Activated CD4-positive, alpha-beta memory T cell treated with anti-CD3 and anti-CD28 coated beads for 36 hours (primary cell): ENCODE data around the gene APOC1. TPM values are rescaled to one million over a fixed set of nuclear protein-coding genes. Genes with fewer than 3 reads are reported as not detected.
"Not testable (repeated sequence)": the region's sequence is repeated elsewhere in the genome, so short reads cannot be mapped to it uniquely, and the experiment has no call there.

ENCODE experiments used
- CTCF ChIA-PET: fragments of 350-600 bp; sonication (Branson Sonifier 250); formaldehyde crosslinking; loops from one replicate; lab custom pipeline; 2021; ENCODE audit warnings: antibody characterized with exemption, inconsistent platforms; lab: Charles Lee
- POLR2A ChIA-PET: fragments of 350-600 bp; sonication (Branson Sonifier 250); formaldehyde crosslinking; loops from one replicate; lab custom pipeline; 2021; ENCODE audit warnings: antibody characterized with exemption; lab: Charles Lee
- DNase-seq: peaks from one replicate; pipeline ENCODE4 v3.0.0-alpha.2; 2020
- H3K27ac Mint-ChIP-seq: one replicate; pipeline ENCODE4 v1.8.0; 2021; ENCODE audit warnings: mixed read lengths
- H3K27me3 Mint-ChIP-seq: one replicate; pipeline ENCODE4 v1.8.0; 2021; ENCODE audit warnings: mixed read lengths
- H3K36me3 Mint-ChIP-seq: one replicate; pipeline ENCODE4 v1.8.0; 2021; ENCODE audit warnings: mixed read lengths
- H3K4me1 Mint-ChIP-seq: one replicate; pipeline ENCODE4 v1.8.0; 2021; ENCODE audit warnings: low read depth, mixed read lengths
- H3K4me3 Mint-ChIP-seq: one replicate; pipeline ENCODE4 v1.8.0; 2021; ENCODE audit warnings: mild to moderate bottlenecking, mixed read lengths
- H3K9me3 Mint-ChIP-seq: one replicate; pipeline ENCODE4 v1.8.0; 2021; ENCODE audit warnings: mixed read lengths
- intact Hi-C: fragments of 100-400 bp; cut with micrococcal nuclease; formaldehyde crosslinking; loops from one replicate; pipeline ENCODE4 v1.15.1; 2023
- total RNA-seq, 2 experiments: library from RNA; stranded (reverse); gene quantifications; one replicate each; pipeline ENCODE4 v1.2.3, GENCODE V29; 2021

Gene APOC1
- total RNA-seq, 2 experiments from 2014 or later, result 1.4 to 2.2 TPM

GRCh38 chr19:44926245-44927077 lies 12.1 kb downstream of the APOC1 start:
- CTCF ChIA-PET, H3K9me3 Mint-ChIP-seq, H3K4me1 Mint-ChIP-seq, H3K36me3 Mint-ChIP-seq, POLR2A ChIA-PET, intact Hi-C loops, H3K27ac Mint-ChIP-seq, H3K4me3 Mint-ChIP-seq, DNase-seq: not testable (repeated sequence)
- peaks cover 17% of the 10 kb centered on the region for H3K27me3 Mint-ChIP-seq

- Mint-ChIP-seq H3K4me1 (peaks cover 4% of the 10 kb centered on the region), H3K27ac (no peak overlapping the region), H3K9me3 (no peaks in the 10 kb centered on the region), H3K27me3 (peaks cover 17% of the 10 kb centered on the region), H3K36me3 (no peaks in the 10 kb centered on the region), H3K4me3 (no peak overlapping the region)
- ChIA-PET CTCF (interaction anchor here (0.7 kb wide), 1 partner anchor 61 kb away, joined by 3 read pairs; no protein-coding TSS in a partner anchor), POLR2A (no interaction called here)
- DNase-seq, result no peak
- intact Hi-C loops, result no loop called here
Measured at GRCh38 chr19:44927746-44928145, 13.3 kb downstream of the APOC1 start.

- peaks cover 4% of the 10 kb centered on the region for H3K4me1 Mint-ChIP-seq
Measured at GRCh38 chr19:44930088-44930487, 15.7 kb downstream of the APOC1 start.

GRCh38 chr19:44931541-44931940 lies 17.1 kb downstream of the APOC1 start:
- H3K4me3 Mint-ChIP-seq, result no peak overlapping the region
- POLR2A ChIA-PET, result no interaction called here
- no peak for DNase-seq
- H3K4me1 Mint-ChIP-seq, result peaks cover 4% of the 10 kb centered on the region
- CTCF ChIA-PET, result interaction anchor here (0.7 kb wide), 1 partner anchor 203 kb away, joined by 7 read pairs; no protein-coding TSS in a partner anchor
- H3K27me3 Mint-ChIP-seq, result peaks cover 5% of the 10 kb centered on the region
- no peaks in the 10 kb centered on the region for H3K36me3 Mint-ChIP-seq
- H3K27ac Mint-ChIP-seq, result no peak overlapping the region
- no peaks in the 10 kb centered on the region for H3K9me3 Mint-ChIP-seq
- intact Hi-C loops, result no loop called here

More at GRCh38 chr19:44930088-44930487, 15.7 kb downstream of the APOC1 start:
- H3K9me3 Mint-ChIP-seq, result no peaks in the 10 kb centered on the region
- H3K27ac Mint-ChIP-seq, result no peak overlapping the region
- no peak overlapping the region for H3K4me3 Mint-ChIP-seq
- no peaks in the 10 kb centered on the region for H3K36me3 Mint-ChIP-seq
- peaks cover 17% of the 10 kb centered on the region for H3K27me3 Mint-ChIP-seq
- intact Hi-C loops, result no loop called here
- ChIA-PET POLR2A (no interaction called here), CTCF (interaction anchor here (1.1 kb wide), 1 partner anchor 129 kb away, joined by 4 read pairs; no protein-coding TSS in a partner anchor)
- no peak for DNase-seq

GRCh38 chr19:44939668-44940067 lies 25.3 kb downstream of the APOC1 start:
- Mint-ChIP-seq H3K4me3 (no peak overlapping the region), H3K9me3 (no peaks in the 10 kb centered on the region), H3K36me3 (no peaks in the 10 kb centered on the region), H3K27ac (no peak overlapping the region), H3K27me3 (no peaks in the 10 kb centered on the region), H3K4me1 (no peaks in the 10 kb centered on the region)
- ChIA-PET POLR2A (no interaction called here), CTCF (no interaction called here)
- intact Hi-C loops, result no loop called here
- no peak for DNase-seq

GRCh38 chr19:44942067-44942571 lies 27.7 kb downstream of the APOC1 start, which contains the start of gene APOC4:
APOC4 (plus strand) TSS chr19:44942237; CDS start chr19:44942278, 41 bp downstream.
- no peak for DNase-seq
- ChIA-PET POLR2A (no interaction called here), CTCF (no interaction called here)
- H3K27me3 Mint-ChIP-seq, result no peaks in the 10 kb centered on the region
- intact Hi-C loops, result no loop called here
- no peak within 1 kb of the TSS for H3K4me3 Mint-ChIP-seq
- no peaks in the 10 kb centered on the region for H3K36me3 Mint-ChIP-seq
- no peaks in the 10 kb centered on the region for H3K9me3 Mint-ChIP-seq
- no peaks in the 10 kb centered on the region for H3K4me1 Mint-ChIP-seq
- H3K27ac Mint-ChIP-seq, result no peak within 1 kb of the TSS

GRCh38 chr19:44943801-44944249 lies 29.4 kb downstream of the APOC1 start:
- ChIA-PET CTCF (no interaction called here), POLR2A (no interaction called here)
- Mint-ChIP-seq H3K4me1 (no peaks in the 10 kb centered on the region), H3K27me3 (no peaks in the 10 kb centered on the region), H3K9me3 (no peaks in the 10 kb centered on the region), H3K36me3 (no peaks in the 10 kb centered on the region), H3K27ac (no peak overlapping the region), H3K4me3 (no peak overlapping the region)
- intact Hi-C loops, result no loop called here
- no peak for DNase-seq

- Mint-ChIP-seq H3K9me3 (no peaks in the 10 kb centered on the region), H3K36me3 (no peaks in the 10 kb centered on the region), H3K4me3 (no peak overlapping the region), H3K27ac (no peak overlapping the region), H3K4me1 (peaks cover 2% of the 10 kb centered on the region), H3K27me3 (no peaks in the 10 kb centered on the region)
- ChIA-PET POLR2A (no interaction called here), CTCF (no interaction called here)
- intact Hi-C loops, result no loop called here
- no peak for DNase-seq
Measured at GRCh38 chr19:44947041-44947581, 32.7 kb downstream of the APOC1 start.

GRCh38 chr19:44948237-44948636 lies 33.8 kb downstream of the APOC1 start:
- DNase-seq, result no peak
- H3K36me3 Mint-ChIP-seq, result no peaks in the 10 kb centered on the region
- H3K9me3 Mint-ChIP-seq, result no peaks in the 10 kb centered on the region
- intact Hi-C loops, result no loop called here
- POLR2A ChIA-PET, result no interaction called here
- no peaks in the 10 kb centered on the region for H3K27me3 Mint-ChIP-seq
- no peak overlapping the region for H3K27ac Mint-ChIP-seq
- CTCF ChIA-PET, result interaction anchor here (0.6 kb wide), 1 partner anchor 40 kb away, joined by 3 read pairs; no protein-coding TSS in a partner anchor
- peaks cover 2% of the 10 kb centered on the region for H3K4me1 Mint-ChIP-seq
- no peak overlapping the region for H3K4me3 Mint-ChIP-seq

- intact Hi-C loops, result no loop called here
- CTCF ChIA-PET, result no interaction called here
- POLR2A ChIA-PET, result no interaction called here
- no peak overlapping the region for H3K4me3 Mint-ChIP-seq
- H3K9me3 Mint-ChIP-seq, result no peaks in the 10 kb centered on the region
- no peaks in the 10 kb centered on the region for H3K27me3 Mint-ChIP-seq
- peaks cover 7% of the 10 kb centered on the region for H3K4me1 Mint-ChIP-seq
- no peaks in the 10 kb centered on the region for H3K36me3 Mint-ChIP-seq
- no peak for DNase-seq
- no peak overlapping the region for H3K27ac Mint-ChIP-seq
Measured at GRCh38 chr19:44948763-44949374, 34.5 kb downstream of the APOC1 start.

GRCh38 chr19:44949550-44949949 lies 35.1 kb downstream of the APOC1 start:
- no peaks in the 10 kb centered on the region for H3K36me3 Mint-ChIP-seq
- intact Hi-C loops, result no loop called here
- ChIA-PET CTCF (no interaction called here), POLR2A (no interaction called here)
- no peaks in the 10 kb centered on the region for H3K27me3 Mint-ChIP-seq
- no peak overlapping the region for H3K27ac Mint-ChIP-seq
- DNase-seq, result no peak
- H3K4me3 Mint-ChIP-seq, result no peak overlapping the region
- H3K9me3 Mint-ChIP-seq, result no peaks in the 10 kb centered on the region
- H3K4me1 Mint-ChIP-seq, result peaks cover 10% of the 10 kb centered on the region
